GM18499 (cell line): ENCODE results near the gene LACTBL1.
"Not testable (repeated sequence)": the region's sequence is repeated elsewhere in the genome, so short reads cannot be mapped to it uniquely, and the experiment has no call there.

ENCODE experiments used
- ATAC-seq: cut with Tn5 transposase; IDR thresholded peaks from one replicate; pipeline ENCODE4 v1.9.1; 2021; ENCODE audit warnings: moderate number of reproducible peaks; ENCODE audit not compliant: insufficient read depth, unreplicated experiment

LACTBL1 gene

GRCh38 chr1:22972760-22973159 lies at the start of gene LACTBL1:
LACTBL1 (minus strand) TSS chr1:22972866; CDS start chr1:22972316, 550 bp downstream.
- no peak for ATAC-seq

GRCh38 chr1:23021834-23022233 lies 49.2 kb upstream of the LACTBL1 start:
- no peak for ATAC-seq

- ATAC-seq, result no peak
Measured at GRCh38 chr1:23020706-23021405, 48.2 kb upstream of the LACTBL1 start.

- peak; percentile 21 for ATAC-seq
Measured at GRCh38 chr1:23019863-23020625, 47.4 kb upstream of the LACTBL1 start.

- ATAC-seq, result peak; percentile 43
Measured at GRCh38 chr1:23019094-23019862, 46.6 kb upstream of the LACTBL1 start, which contains the start of gene KDM1A. KDM1A (plus strand) TSS chr1:23019468; CDS start chr1:23019597, 129 bp downstream.

GRCh38 chr1:23018661-23019093 lies 46.0 kb upstream of the LACTBL1 start:
- no peak for ATAC-seq

GRCh38 chr1:23013657-23014056 lies 41.0 kb upstream of the LACTBL1 start:
- no peak for ATAC-seq

GRCh38 chr1:23010025-23010424 lies 37.4 kb upstream of the LACTBL1 start:
- ATAC-seq, result not testable (repeated sequence)

GRCh38 chr1:23008901-23009300 lies 36.2 kb upstream of the LACTBL1 start:
- no peak for ATAC-seq

- no peak for ATAC-seq
Measured at GRCh38 chr1:23007106-23007505, 34.4 kb upstream of the LACTBL1 start.

- not testable (repeated sequence) for ATAC-seq
Measured at GRCh38 chr1:23004769-23005168, 32.1 kb upstream of the LACTBL1 start.

GRCh38 chr1:23004112-23004511 lies 31.4 kb upstream of the LACTBL1 start:
- ATAC-seq, result no peak

GRCh38 chr1:23002218-23002617 lies 29.6 kb upstream of the LACTBL1 start:
- ATAC-seq, result not testable (repeated sequence)

- ATAC-seq, result not testable (repeated sequence)
Measured at GRCh38 chr1:23000133-23000532, 27.5 kb upstream of the LACTBL1 start.

GRCh38 chr1:22997528-22997927 lies 24.9 kb upstream of the LACTBL1 start:
- ATAC-seq, result not testable (repeated sequence)

- no peak for ATAC-seq
Measured at GRCh38 chr1:22995774-22996173, 23.1 kb upstream of the LACTBL1 start.

- ATAC-seq, result not testable (repeated sequence)
Measured at GRCh38 chr1:22993220-22993795, 20.6 kb upstream of the LACTBL1 start.

GRCh38 chr1:22992384-22992783 lies 19.7 kb upstream of the LACTBL1 start:
- ATAC-seq, result not testable (repeated sequence)

GRCh38 chr1:22983944-22984343 lies 11.3 kb upstream of the LACTBL1 start:
- no peak for ATAC-seq

- ATAC-seq, result not testable (repeated sequence)
Measured at GRCh38 chr1:22980471-22980790, 7.8 kb upstream of the LACTBL1 start.
